Transverse colon (tissue), 4 donors: Measurements from ENCODE around the gene CTNND2. TPM values are rescaled to one million over a fixed set of nuclear protein-coding genes. Genes with fewer than 3 reads are reported as not detected.

ENCODE experiments used
- DNase-seq: peaks from one replicate; pipeline ENCODE4 v3.0.0-alpha.2; 2019
- H3K27ac ChIP-seq, 4 donors: fragments of 200-600 bp; sonication (generic); 2 replicates each; pipeline ENCODE4 v1.5.1; 2016 to 2018; ENCODE audit warnings: inconsistent platforms in 4 of 4
- H3K27me3 ChIP-seq: fragments of 200-600 bp; sonication (generic); 2 replicates; pipeline ENCODE4 v1.5.1; 2017; ENCODE audit warnings: inconsistent platforms
- H3K36me3 ChIP-seq, 4 donors: fragments of 200-600 bp; sonication (generic); 2 replicates each; pipeline ENCODE4 v1.5.1; 2017 to 2019; ENCODE audit warnings: inconsistent platforms in 4 of 4
- H3K4me1 ChIP-seq, 4 donors: fragments of 200-600 bp; sonication (generic); 2 replicates each; pipeline ENCODE4 v1.5.1; 2017 to 2020; ENCODE audit warnings: inconsistent platforms in 4 of 4
- H3K4me3 ChIP-seq, 4 donors: fragments of 200-600 bp; sonication (generic); 1 replicate in 1 of 4; 2 replicates in 3 of 4; pipeline versions ENCODE4 v1.5.1 to v1.6.1; 2017 to 2019; ENCODE audit warnings: inconsistent platforms in 4 of 4
- H3K9me3 ChIP-seq, 2 donors: fragments of 200-600 bp; sonication (generic); 2 replicates each; pipeline ENCODE4 v1.5.1; 2017 to 2019; ENCODE audit warnings: inconsistent platforms in 2 of 2
- CTCF ChIP-seq, 5 experiments: fragments of 200-600 bp in 3 of 5; fragments of 450-650 bp in 2 of 5; sonication (generic) in 3 of 5; IDR thresholded peaks; 1 replicate in 2 of 5; 2 replicates in 3 of 5; pipeline ENCODE4 v1.5.1; 2016 to 2017; ENCODE audit warnings: antibody characterized with exemption in 5 of 5, inconsistent platforms in 3 of 5, mild to moderate bottlenecking in 2 of 5, moderate library complexity in 1 of 5
- EP300 ChIP-seq: sonication (generic); formaldehyde crosslinking; IDR thresholded peaks from one replicate; pipeline ENCODE4 v1.6.1; 2017; ENCODE audit warnings: antibody characterized with exemption, low read depth
- POLR2A ChIP-seq: fragments of 450-650 bp; IDR thresholded peaks from one replicate; pipeline ENCODE4 v1.6.1; 2016; ENCODE audit warnings: antibody characterized with exemption, mild to moderate bottlenecking, moderate library complexity
- POLR2AphosphoS5 ChIP-seq, 3 donors: sonication (generic); formaldehyde crosslinking; IDR thresholded peaks; one replicate each; pipeline ENCODE4 v1.6.1; 2016; ENCODE audit warnings: antibody characterized with exemption in 3 of 3
- WGBS, 2 donors: methylation state at CpG; one replicate each; pipeline ENCODE4 v1.1.5; 2018; ENCODE audit warnings: low coverage in 1 of 2; 5-methylcytosine and 5-hydroxymethylcytosine counted together
- in situ Hi-C, 4 donors: fragments of 200-750 bp; cut with MboI; loops; one replicate each; pipeline versions ENCODE4 v1.15.0 to v1.15.1; 2017; ENCODE audit warnings: low sequenced_read_pairs in 3 of 4, low pct_ligation_motif_present in 1 of 4, low pct_unique_long_range_greater_than_20kb in 1 of 4
- intact Hi-C: fragments of 100-400 bp; cut with DNase I; formaldehyde crosslinking; loops from one replicate; pipeline ENCODE4 v1.15.1; 2023; ENCODE audit warnings: low total_unique reads
- total RNA-seq, 4 donors: library from RNA; depleted of rRNA; stranded (reverse); fragments of >200 nt; gene quantifications; one replicate each; pipeline ENCODE4 v1.1.0, GENCODE V29; 2016

Gene CTNND2
- total RNA-seq, 4 donors from 2014 or later, result 1.9 to 2.1 TPM; not detected in 2

GRCh38 chr5:11770310-11770709 lies 133.9 kb downstream of the CTNND2 start:
- in situ Hi-C loops (no loop called here), intact Hi-C loops (no loop called here)
- no peak for DNase-seq
- Histone ChIP-seq H3K4me3 (no peak overlapping the region), H3K27ac (no peak overlapping the region), H3K36me3 (no peaks in the 10 kb centered on the region), H3K9me3 (no peaks in the 10 kb centered on the region), H3K27me3 (no peaks in the 10 kb centered on the region), H3K4me1 (no peaks in the 10 kb centered on the region)
- TF ChIP-seq CTCF (IDR thresholded peaks at IDR 0.05) (no peak), POLR2A (no peak), POLR2AphosphoS5 (IDR thresholded peaks at IDR 0.05) (no peak), EP300 (no peak)
- 55 to 81% methylated on average over 2 of the region's 2 CpGs for WGBS, 2 donors

- intact Hi-C loops (no loop called here), in situ Hi-C loops (no loop called here)
- H3K27me3 ChIP-seq, result no peaks in the 10 kb centered on the region
- H3K4me3 ChIP-seq, result no peak overlapping the region
- DNase-seq, result no peak
- no peaks in the 10 kb centered on the region for H3K9me3 ChIP-seq
- no peaks in the 10 kb centered on the region for H3K4me1 ChIP-seq
- no peak for TF ChIP-seq CTCF (IDR thresholded peaks at IDR 0.05)
- no peak for TF ChIP-seq POLR2A
- TF ChIP-seq POLR2AphosphoS5 (IDR thresholded peaks at IDR 0.05), result no peak
- TF ChIP-seq EP300, result no peak
- no peak overlapping the region for H3K27ac ChIP-seq
- no peaks in the 10 kb centered on the region for H3K36me3 ChIP-seq
- WGBS, 2 donors, result 86 to 88% methylated on average over 4 to 8 of the region's 8 CpGs
Observed at GRCh38 chr5:11760934-11761603, 143.2 kb downstream of the CTNND2 start.

GRCh38 chr5:11758321-11758720 lies 145.9 kb downstream of the CTNND2 start:
- TF ChIP-seq CTCF (IDR thresholded peaks at IDR 0.05) (no peak), POLR2A (no peak), POLR2AphosphoS5 (IDR thresholded peaks at IDR 0.05) (no peak), EP300 (no peak)
- Histone ChIP-seq H3K36me3 (no peaks in the 10 kb centered on the region), H3K27ac (no peak overlapping the region), H3K4me1 (no peaks in the 10 kb centered on the region), H3K4me3 (no peak overlapping the region), H3K9me3 (no peaks in the 10 kb centered on the region), H3K27me3 (no peaks in the 10 kb centered on the region)
- in situ Hi-C loops, result no loop called here
- intact Hi-C loops, result no loop called here
- DNase-seq, result no peak
- 44 to 49% methylated on average over 1 of the region's 1 CpG for WGBS, 2 donors

GRCh38 chr5:11757661-11758060 lies 146.6 kb downstream of the CTNND2 start:
- DNase-seq, result no peak
- Histone ChIP-seq H3K9me3 (no peaks in the 10 kb centered on the region), H3K27me3 (no peaks in the 10 kb centered on the region), H3K4me1 (no peaks in the 10 kb centered on the region), H3K27ac (no peak overlapping the region), H3K4me3 (no peak overlapping the region), H3K36me3 (no peaks in the 10 kb centered on the region)
- intact Hi-C loops, result no loop called here
- no peak for TF ChIP-seq EP300
- TF ChIP-seq POLR2A, result no peak
- no peak for TF ChIP-seq CTCF (IDR thresholded peaks at IDR 0.05)
- no peak for TF ChIP-seq POLR2AphosphoS5 (IDR thresholded peaks at IDR 0.05)
- 50 to 65% methylated on average over 1 of the region's 1 CpG for WGBS, 2 donors
- in situ Hi-C loops, result no loop called here
